Astrocyte (in vitro differentiated cells and primary cell): ENCODE data around the gene DOCK2.

Source experiments
- CTCF ChIP-seq: IDR thresholded peaks from 2 replicates; pipeline ENCODE4 v1.5.1; 2011; ENCODE audit warnings: low read depth, mild to moderate bottlenecking, inconsistent platforms, low read length, moderate library complexity; ENCODE audit not compliant: insufficient read depth
- EZH2 ChIP-seq: IDR thresholded peaks from 2 replicates; pipeline ENCODE4 v1.6.1; 2012; ENCODE audit warnings: mild to moderate bottlenecking, low read length, inconsistent platforms; ENCODE audit not compliant: insufficient read depth

- TF ChIP-seq CTCF (no peak), EZH2 (no peak)
Observed at GRCh38 chr5:169656125-169656901, 19.2 kb downstream of the DOCK2 start.
